Measurements from ENCODE around the gene PTPRO. TPM values are rescaled to one million over a fixed set of nuclear protein-coding genes. Genes with fewer than 3 reads are reported as not detected.

PTPRO gene
- total RNA-seq, 1 donor from 2014 or later: 21.4 TPM

- Histone ChIP-seq H3K27me3 (ENCODE audit: low read depth) (no peaks in the 10 kb centered on the region), H3K36me3 (no peaks in the 10 kb centered on the region), H3K4me3 (no peak overlapping the region), H3K4me1 (no peaks in the 10 kb centered on the region), H3K9me3 (no peaks in the 10 kb centered on the region), H3K27ac (no peak overlapping the region)
- intact Hi-C loops (cut with DNase I): no loop called here
- no peak for TF ChIP-seq CTCF (IDR thresholded peaks at IDR 0.05)
- ATAC-seq (no peak), DNase-seq (no peak)
Observed at GRCh38 chr12:15307079-15307478, 15.2 kb upstream of the PTPRO start.

GRCh38 chr12:15318841-15319240 lies 3.5 kb upstream of the PTPRO start:
- no peak for ATAC-seq
- Histone ChIP-seq H3K27me3 (ENCODE audit: low read depth) (peaks cover 21% of the 10 kb centered on the region), H3K4me1 (peaks cover 6% of the 10 kb centered on the region), H3K4me3 (no peak overlapping the region), H3K36me3 (no peaks in the 10 kb centered on the region), H3K27ac (no peak overlapping the region), H3K9me3 (no peaks in the 10 kb centered on the region)
- TF ChIP-seq CTCF (IDR thresholded peaks at IDR 0.05): no peak
- intact Hi-C loops (cut with DNase I): no loop called here
- no peak for DNase-seq

- Histone ChIP-seq H3K4me3 (no peak overlapping the region), H3K36me3 (no peaks in the 10 kb centered on the region), H3K4me1 (peaks cover 6% of the 10 kb centered on the region), H3K27me3 (ENCODE audit: low read depth) (peaks cover 34% of the 10 kb centered on the region), H3K27ac (no peak overlapping the region), H3K9me3 (no peaks in the 10 kb centered on the region)
- DNase-seq (no peak), ATAC-seq (no peak)
- no peak for TF ChIP-seq CTCF (IDR thresholded peaks at IDR 0.05)
- intact Hi-C loops (cut with DNase I): no loop called here
Observed at GRCh38 chr12:15320881-15321280, 1.4 kb upstream of the PTPRO start.

GRCh38 chr12:15323480-15323879 lies 1.2 kb downstream of the PTPRO start:
- H3K27me3 ChIP-seq (ENCODE audit: low read depth): peaks cover 37% of the 10 kb centered on the region
- H3K4me1 ChIP-seq: peaks cover 6% of the 10 kb centered on the region
- no peak for ATAC-seq
- no peaks in the 10 kb centered on the region for H3K9me3 ChIP-seq
- intact Hi-C loops (cut with DNase I): no loop called here
- H3K36me3 ChIP-seq: no peaks in the 10 kb centered on the region
- no peak for TF ChIP-seq CTCF (IDR thresholded peaks at IDR 0.05)
- no peak overlapping the region for H3K27ac ChIP-seq
- DNase-seq: no peak
- H3K4me3 ChIP-seq: no peak overlapping the region

- Histone ChIP-seq H3K4me1 (no peaks in the 10 kb centered on the region), H3K27ac (no peak overlapping the region), H3K4me3 (no peak overlapping the region), H3K27me3 (ENCODE audit: low read depth) (peaks cover 7% of the 10 kb centered on the region), H3K9me3 (no peaks in the 10 kb centered on the region), H3K36me3 (no peaks in the 10 kb centered on the region)
- ATAC-seq (no peak), DNase-seq (no peak)
- intact Hi-C loops (cut with DNase I): no loop called here
- no peak for TF ChIP-seq CTCF (IDR thresholded peaks at IDR 0.05)
Observed at GRCh38 chr12:15329891-15330290, 7.6 kb downstream of the PTPRO start.

- Histone ChIP-seq H3K9me3 (no peaks in the 10 kb centered on the region), H3K4me1 (no peaks in the 10 kb centered on the region), H3K4me3 (no peak overlapping the region), H3K36me3 (no peaks in the 10 kb centered on the region), H3K27me3 (ENCODE audit: low read depth) (no peaks in the 10 kb centered on the region), H3K27ac (no peak overlapping the region)
- DNase-seq: no peak
- intact Hi-C loops (cut with DNase I): no loop called here
- ATAC-seq: no peak
- TF ChIP-seq CTCF (IDR thresholded peaks at IDR 0.05): no peak
Observed at GRCh38 chr12:15334225-15334624, 11.9 kb downstream of the PTPRO start.

All from lower lobe of right lung (tissue), 2 donors.